Measurements from ENCODE around the gene VTI1B. TPM values are rescaled to one million over a fixed set of nuclear protein-coding genes. Genes with fewer than 3 reads are reported as not detected.

The VTI1B gene
- total and polyA plus RNA-seq, 10 of the 15 experiments (the other 5 are each of a cell fraction or from before 2014, with no cell fraction given) = 15.0 to 117 (median 50.5) TPM

GRCh38 chr14:67674480-67675218 lies at the start of gene VTI1B (continued):
- TF ChIP-seq ELK1 (IDR thresholded peaks at IDR 0.05; ENCODE audit: low read depth, low read length) (peak; percentile 59; the same call in 1 of the 2 replicates), ASH2L (IDR thresholded peaks at IDR 0.05; ENCODE audit: borderline replicate concordance, low read depth) (0 out of 2 replicates have a peak, but pooled peaks have one; percentile 56), IKZF2 (IDR thresholded peaks at IDR 0.05) (peak in 1 of 2 experiments; percentile 3; a peak in 1 of 4 replicates), NFYA (IDR thresholded peaks at IDR 0.05; ENCODE audit: borderline replicate concordance, low read depth, low read length) (no peak), ZNF207 (IDR thresholded peaks at IDR 0.05; ENCODE audit: borderline replicate concordance) (peak; percentile 98), NR2F1 (conservative IDR thresholded peaks at IDR 0.05) (peak; percentile 62), TCF7 (IDR thresholded peaks at IDR 0.05; ENCODE audit: borderline replicate concordance) (no peak), MLLT1 (IDR thresholded peaks at IDR 0.05) (0 out of 2 replicates have a peak, but pooled peaks have one; percentile 29), E4F1 (IDR thresholded peaks at IDR 0.05; ENCODE audit: borderline replicate concordance, partially characterized antibody) (peak; percentile 90), MEF2B (IDR thresholded peaks at IDR 0.05; ENCODE audit: partially characterized antibody, poor library complexity, severe bottlenecking) (peak; percentile 42), MYB (IDR thresholded peaks at IDR 0.05; ENCODE audit: borderline replicate concordance, low read depth, low read length) (peak; percentile 99), MTA3 (IDR thresholded peaks at IDR 0.05; ENCODE audit: borderline replicate concordance, low read length) (no peak), POLR2AphosphoS2 (IDR thresholded peaks at IDR 0.05; ENCODE audit: low read depth, low read length) (peak; percentile 60; the same call in 1 of the 2 replicates), EGR1 (IDR thresholded peaks at IDR 0.05; ENCODE audit: borderline replicate concordance in 1 of 2, low read depth in 2 of 2, low read length in 2 of 2) (peak in 1 of 2 experiments; percentile 42; a peak in 1 of 3 replicates), CTCF (IDR thresholded peaks at IDR 0.05 in 2 of 3, conservative IDR thresholded peaks at IDR 0.05 in 1 of 3; ENCODE audit: control insufficient read depth in 2 of 3, extremely low read depth in 1 of 3, insufficient read depth in 1 of 3, low read depth in 3 of 3, low read length in 3 of 3) (0 out of 6 replicates have a peak, but pooled peaks of 1 of the 3 experiments have one; percentile 0), HSF1 (IDR thresholded peaks at IDR 0.05; ENCODE audit: low read depth, low read length) (no peak), NFXL1 (IDR thresholded peaks at IDR 0.05; ENCODE audit: borderline replicate concordance) (no peak), POLR2A (IDR thresholded peaks at IDR 0.05; ENCODE audit: low read depth, low read length) (peak; percentile 94), CBFB (IDR thresholded peaks at IDR 0.05; ENCODE audit: low read depth) (peak; percentile 52; the same call in 1 of the 2 replicates)

Data from GM12878 (cell line).